Fibroblast of lung (primary cell): ENCODE results near the gene CIC. TPM values are rescaled to one million over a fixed set of nuclear protein-coding genes. Genes with fewer than 3 reads are reported as not detected.

ENCODE experiments used
- DNase-seq, 2 donors: peaks; one replicate each; pipeline versions ENCODE4 v3.0.0 to v3.0.0-alpha.2; 2010; ENCODE audit warnings: low read depth in 2 of 2
- H2AFZ ChIP-seq: 2 replicates; pipeline ENCODE4 v1.5.1; 2012; ENCODE audit warnings: low read length, control low read depth, inconsistent platforms
- H3K27ac ChIP-seq: 2 replicates; pipeline ENCODE4 v1.5.1; 2011; ENCODE audit warnings: low read length, control low read depth; ENCODE audit not compliant: insufficient read depth
- H3K27me3 ChIP-seq: 2 replicates; pipeline ENCODE4 v1.5.1; 2011; ENCODE audit warnings: mild to moderate bottlenecking, low read length; ENCODE audit not compliant: control insufficient read depth, insufficient read depth
- H3K36me3 ChIP-seq: 2 replicates; pipeline ENCODE4 v1.5.1; 2011; ENCODE audit warnings: low read length; ENCODE audit not compliant: control insufficient read depth, insufficient read depth
- H3K4me1 ChIP-seq: 2 replicates; pipeline ENCODE4 v1.5.1; 2011; ENCODE audit warnings: low read length; ENCODE audit not compliant: control insufficient read depth, insufficient read depth; ENCODE audit errors: extremely low read depth
- H3K4me2 ChIP-seq: 2 replicates; pipeline ENCODE4 v1.5.1; 2011; ENCODE audit warnings: low read length, control low read depth; ENCODE audit not compliant: insufficient read depth; ENCODE audit errors: extremely low read depth
- H3K4me3 ChIP-seq, 4 experiments: fragments of 200-600 bp in 1 of 4; sonication (generic) in 1 of 4; replicated peaks in 1 of 4; 2 replicates each; pipeline ENCODE4 v1.5.1; 2011 to 2016; ENCODE audit warnings: low read length in 4 of 4, low read depth in 3 of 4, mild to moderate bottlenecking in 3 of 4, control low read depth in 2 of 4, inconsistent platforms in 1 of 4, mixed read lengths in 1 of 4; ENCODE audit not compliant: insufficient read depth in 1 of 4; ENCODE audit errors: control extremely low read depth in 1 of 4
- H3K79me2 ChIP-seq: 2 replicates; pipeline ENCODE4 v1.5.1; 2012; ENCODE audit warnings: mild to moderate bottlenecking, low read length, inconsistent platforms; ENCODE audit not compliant: control insufficient read depth, insufficient read depth
- H3K9ac ChIP-seq: 2 replicates; pipeline ENCODE4 v1.5.1; 2011; ENCODE audit warnings: mild to moderate bottlenecking, low read length, control low read depth; ENCODE audit not compliant: insufficient read depth
- H3K9me3 ChIP-seq: 2 replicates; pipeline ENCODE4 v1.5.1; 2012; ENCODE audit warnings: low read depth, low read length; ENCODE audit not compliant: control insufficient read depth, insufficient read depth
- H4K20me1 ChIP-seq: 2 replicates; pipeline ENCODE4 v1.5.1; 2011; ENCODE audit warnings: low read length; ENCODE audit not compliant: control insufficient read depth, insufficient read depth; ENCODE audit errors: extremely low read depth
- EZH2 ChIP-seq: IDR thresholded peaks from 2 replicates; pipeline ENCODE4 v1.5.1; 2012; ENCODE audit warnings: low read length, control low read depth, mild to moderate bottlenecking; ENCODE audit errors: missing control alignments
- polyA plus RNA-seq, 2 donors: library from polyadenylated mRNA; depleted of rRNA in 1 of 2; stranded (reverse) in 1 of 2; unstranded in 1 of 2; fragments of >200 nt; gene quantifications; 2 replicates each; pipeline ENCODE4 v1.2.1, GENCODE V29; 2011 to 2012; ENCODE audit warnings: missing spikeins in 1 of 2
- total RNA-seq: library from RNA; depleted of rRNA; stranded (reverse); fragments of >200 nt; gene quantifications from 2 replicates; pipeline ENCODE4 v1.2.1, GENCODE V29; 2014
- TF ChIP-seq, protein P1 (sequence below), 2 donors: IDR thresholded peaks in 1 of 2; conservative IDR thresholded peaks in 1 of 2; 1 replicate in 1 of 2; 2 replicates in 1 of 2; pipeline ENCODE4 v1.5.1; 2011 to 2012; ENCODE audit warnings: low read length in 2 of 2, control low read depth in 1 of 2, inconsistent platforms in 1 of 2, low read depth in 1 of 2, mild to moderate bottlenecking in 1 of 2

Gene CIC
- total and polyA plus RNA-seq, 2 donors (not counting 1 experiment from before 2014, with no cell fraction given) = 8.5 to 23.6 TPM

DNA sequence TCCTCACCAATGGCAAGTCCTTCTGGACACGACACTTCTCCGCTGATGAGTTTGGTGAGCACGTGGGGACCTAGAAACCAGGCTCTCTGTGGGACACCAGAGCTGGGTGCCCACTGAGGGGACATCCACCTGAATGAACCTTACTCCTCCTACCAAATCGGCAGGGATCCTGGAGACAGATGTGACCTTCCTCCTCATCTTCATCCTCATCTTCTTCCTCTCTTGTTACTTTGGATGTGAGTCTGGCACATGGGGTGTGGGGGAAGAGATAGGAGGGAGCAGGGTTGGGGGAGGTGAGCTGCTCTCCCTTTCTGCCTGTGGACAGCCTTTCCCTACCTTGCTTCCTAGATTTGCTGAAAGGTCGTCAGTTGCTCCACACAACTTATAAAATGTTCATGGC, 46.0 kb downstream of the CIC start:
- Histone ChIP-seq H3K4me2 (no peak overlapping the region), H3K27ac (no peak overlapping the region), H4K20me1 (no peaks in the 10 kb centered on the region), H3K36me3 (no peaks in the 10 kb centered on the region), H3K4me3 (no peak overlapping the region), H3K79me2 (no peaks in the 10 kb centered on the region), H3K9ac (no peak overlapping the region), H3K4me1 (no peaks in the 10 kb centered on the region), H3K9me3 (no peaks in the 10 kb centered on the region), H2AFZ (no peak overlapping the region), H3K27me3 (peaks cover 16% of the 10 kb centered on the region)
- no peak for DNase-seq
- TF ChIP-seq, protein P1, sequence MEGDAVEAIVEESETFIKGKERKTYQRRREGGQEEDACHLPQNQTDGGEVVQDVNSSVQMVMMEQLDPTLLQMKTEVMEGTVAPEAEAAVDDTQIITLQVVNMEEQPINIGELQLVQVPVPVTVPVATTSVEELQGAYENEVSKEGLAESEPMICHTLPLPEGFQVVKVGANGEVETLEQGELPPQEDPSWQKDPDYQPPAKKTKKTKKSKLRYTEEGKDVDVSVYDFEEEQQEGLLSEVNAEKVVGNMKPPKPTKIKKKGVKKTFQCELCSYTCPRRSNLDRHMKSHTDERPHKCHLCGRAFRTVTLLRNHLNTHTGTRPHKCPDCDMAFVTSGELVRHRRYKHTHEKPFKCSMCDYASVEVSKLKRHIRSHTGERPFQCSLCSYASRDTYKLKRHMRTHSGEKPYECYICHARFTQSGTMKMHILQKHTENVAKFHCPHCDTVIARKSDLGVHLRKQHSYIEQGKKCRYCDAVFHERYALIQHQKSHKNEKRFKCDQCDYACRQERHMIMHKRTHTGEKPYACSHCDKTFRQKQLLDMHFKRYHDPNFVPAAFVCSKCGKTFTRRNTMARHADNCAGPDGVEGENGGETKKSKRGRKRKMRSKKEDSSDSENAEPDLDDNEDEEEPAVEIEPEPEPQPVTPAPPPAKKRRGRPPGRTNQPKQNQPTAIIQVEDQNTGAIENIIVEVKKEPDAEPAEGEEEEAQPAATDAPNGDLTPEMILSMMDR (conservative IDR thresholded peaks at IDR 0.05 in 1 of 2, IDR thresholded peaks at IDR 0.05 in 1 of 2; ENCODE audit: low read depth in 1 of 2, low read length in 2 of 2) = no peak
- no peak for TF ChIP-seq EZH2

DNA sequence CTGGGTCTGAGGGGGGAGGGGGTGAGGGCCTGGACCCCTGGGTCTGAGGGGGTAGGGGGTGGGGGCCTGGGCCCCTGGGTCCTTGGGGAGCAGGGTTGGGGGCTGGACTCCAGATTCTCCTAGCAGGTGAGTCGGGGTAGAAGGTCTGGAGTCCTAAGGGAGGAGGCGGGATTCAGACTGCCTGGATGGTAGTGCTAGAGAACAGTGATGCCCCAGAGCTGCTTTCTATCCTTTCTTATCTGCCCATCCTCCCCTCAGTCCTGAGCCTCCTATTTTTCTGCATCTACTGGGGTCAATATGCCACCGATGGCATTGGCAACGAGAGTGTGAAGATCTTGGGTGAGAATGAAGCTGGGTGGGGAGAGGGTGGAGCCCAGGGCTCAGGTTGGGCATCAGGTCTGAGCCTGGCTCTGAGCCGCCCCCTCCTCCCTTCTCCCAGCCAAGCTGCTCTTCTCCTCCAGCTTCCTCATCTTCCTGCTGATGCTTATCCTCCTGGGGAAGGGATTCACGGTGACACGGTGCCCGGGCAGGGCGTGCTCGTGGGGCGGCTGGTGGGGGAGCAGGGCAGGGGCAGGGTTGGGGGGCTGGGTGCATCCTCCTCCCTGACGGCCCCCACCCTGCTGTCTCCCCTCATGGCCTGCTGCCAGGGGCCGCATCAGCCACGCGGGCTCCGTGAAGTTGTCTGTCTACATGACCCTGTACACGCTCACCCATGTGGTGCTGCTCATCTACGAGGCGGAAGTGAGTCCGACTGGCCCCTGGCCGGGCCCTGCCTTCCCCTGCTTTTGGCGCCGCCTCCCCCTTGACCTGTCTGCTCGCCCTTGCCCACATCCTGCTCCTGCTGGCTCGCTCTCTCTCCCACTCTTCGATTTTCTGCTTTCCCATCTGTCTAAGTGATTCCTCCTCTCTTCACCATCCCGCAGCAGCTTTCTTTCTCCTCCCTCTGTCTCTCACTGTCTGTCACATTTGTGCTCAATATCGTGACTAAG, 47.5 kb downstream of the CIC start:
- Histone ChIP-seq H3K4me2 (peak overlapping the region; percentile 35), H3K4me3 (no peak overlapping the region)
- peak in 1 of 2 donors; percentile 21 for DNase-seq

DNA sequence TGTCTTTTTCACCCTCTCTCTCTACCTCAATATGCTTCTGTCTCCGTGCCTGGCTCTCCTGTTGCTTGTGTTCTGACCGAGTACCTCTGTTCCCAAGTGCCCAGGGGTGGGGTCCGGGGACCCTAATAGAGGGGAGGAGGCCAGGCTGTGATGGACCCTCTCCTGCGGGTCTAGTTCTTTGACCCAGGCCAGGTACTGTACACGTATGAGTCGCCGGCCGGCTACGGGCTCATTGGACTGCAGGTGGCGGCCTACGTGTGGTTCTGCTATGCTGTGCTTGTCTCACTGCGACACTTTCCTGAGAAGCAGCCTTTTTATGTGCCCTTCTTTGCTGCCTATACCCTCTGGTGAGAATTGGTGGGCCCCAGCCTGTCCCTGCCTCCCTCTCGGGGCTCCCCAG, 48.5 kb downstream of the CIC start:
- no peaks in the 10 kb centered on the region for H3K4me1 ChIP-seq
- no peaks in the 10 kb centered on the region for H3K79me2 ChIP-seq
- H3K9me3 ChIP-seq = no peaks in the 10 kb centered on the region
- H4K20me1 ChIP-seq = no peaks in the 10 kb centered on the region
- no peak for TF ChIP-seq EZH2
- TF ChIP-seq, protein P1 (conservative IDR thresholded peaks at IDR 0.05 in 1 of 2, IDR thresholded peaks at IDR 0.05 in 1 of 2; ENCODE audit: low read depth in 1 of 2, low read length in 2 of 2) = no peak
- no peak overlapping the region for H2AFZ ChIP-seq
- peaks cover 13% of the 10 kb centered on the region for H3K27me3 ChIP-seq
- H3K36me3 ChIP-seq = no peaks in the 10 kb centered on the region
- H3K4me3 ChIP-seq = no peak overlapping the region
- no peak for DNase-seq
- no peak overlapping the region for H3K4me2 ChIP-seq
- H3K9ac ChIP-seq = no peak overlapping the region
- H3K27ac ChIP-seq = no peak overlapping the region

More for the DNA sequence above, 47.5 kb downstream of the CIC start:
- Histone ChIP-seq H3K79me2 (no peaks in the 10 kb centered on the region), H3K27ac (no peak overlapping the region), H3K36me3 (no peaks in the 10 kb centered on the region), H3K9me3 (no peaks in the 10 kb centered on the region), H2AFZ (peak overlapping the region; percentile 30), H3K27me3 (peaks cover 16% of the 10 kb centered on the region), H4K20me1 (no peaks in the 10 kb centered on the region), H3K4me1 (no peaks in the 10 kb centered on the region), H3K9ac (no peak overlapping the region)
- no peak for TF ChIP-seq EZH2
- TF ChIP-seq, protein P1 (conservative IDR thresholded peaks at IDR 0.05 in 1 of 2, IDR thresholded peaks at IDR 0.05 in 1 of 2; ENCODE audit: low read depth in 1 of 2, low read length in 2 of 2) = no peak
